ENCODE measurements around the gene STEAP1B. TPM values are rescaled to one million over a fixed set of nuclear protein-coding genes. Genes with fewer than 3 reads are reported as not detected.

STEAP1B gene
- total RNA-seq, 1 donor from 2014 or later = 9.5 TPM

- no peaks in the 10 kb centered on the region for H3K36me3 Mint-ChIP-seq (ENCODE audit: low read depth)
These were observed 95.5 kb downstream of the STEAP1B start for GRCh38 chr7:22404421-22405023.

DNA sequence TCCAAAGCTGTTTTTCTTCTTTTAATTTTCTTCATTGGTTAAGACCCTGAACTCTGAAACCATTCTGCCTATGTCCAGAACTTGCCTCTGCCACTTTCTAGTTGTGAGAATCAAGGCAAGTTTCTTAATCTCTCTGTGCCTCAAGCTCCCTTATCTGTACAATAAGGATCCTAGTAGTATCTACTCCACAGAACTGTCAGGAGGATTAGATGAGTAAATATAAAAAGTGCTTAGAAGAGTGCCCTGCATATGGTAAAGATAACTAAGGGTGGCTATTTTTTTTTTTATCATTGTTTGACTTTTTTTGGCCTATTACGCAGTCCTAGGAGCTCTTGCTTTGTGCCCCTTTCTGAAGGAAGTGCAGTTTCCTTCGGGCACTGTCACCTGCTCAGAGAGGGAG is 96.6 kb downstream of the STEAP1B start:
- Mint-ChIP-seq H3K4me1 (no peaks in the 10 kb centered on the region), H3K27me3 (ENCODE audit: low read depth) (no peaks in the 10 kb centered on the region), H3K4me3 (no peak overlapping the region), H3K9me3 (no peaks in the 10 kb centered on the region), H3K36me3 (ENCODE audit: low read depth) (no peaks in the 10 kb centered on the region), H3K27ac (ENCODE audit: unreplicated experiment) (no peak overlapping the region)
- DNase-seq (ENCODE audit: low read depth, low spot score) = no peak
- TF ChIP-seq, protein P1, sequence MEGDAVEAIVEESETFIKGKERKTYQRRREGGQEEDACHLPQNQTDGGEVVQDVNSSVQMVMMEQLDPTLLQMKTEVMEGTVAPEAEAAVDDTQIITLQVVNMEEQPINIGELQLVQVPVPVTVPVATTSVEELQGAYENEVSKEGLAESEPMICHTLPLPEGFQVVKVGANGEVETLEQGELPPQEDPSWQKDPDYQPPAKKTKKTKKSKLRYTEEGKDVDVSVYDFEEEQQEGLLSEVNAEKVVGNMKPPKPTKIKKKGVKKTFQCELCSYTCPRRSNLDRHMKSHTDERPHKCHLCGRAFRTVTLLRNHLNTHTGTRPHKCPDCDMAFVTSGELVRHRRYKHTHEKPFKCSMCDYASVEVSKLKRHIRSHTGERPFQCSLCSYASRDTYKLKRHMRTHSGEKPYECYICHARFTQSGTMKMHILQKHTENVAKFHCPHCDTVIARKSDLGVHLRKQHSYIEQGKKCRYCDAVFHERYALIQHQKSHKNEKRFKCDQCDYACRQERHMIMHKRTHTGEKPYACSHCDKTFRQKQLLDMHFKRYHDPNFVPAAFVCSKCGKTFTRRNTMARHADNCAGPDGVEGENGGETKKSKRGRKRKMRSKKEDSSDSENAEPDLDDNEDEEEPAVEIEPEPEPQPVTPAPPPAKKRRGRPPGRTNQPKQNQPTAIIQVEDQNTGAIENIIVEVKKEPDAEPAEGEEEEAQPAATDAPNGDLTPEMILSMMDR (conservative IDR thresholded peaks at IDR 0.05) = no peak

More at GRCh38 chr7:22404421-22405023, 95.5 kb downstream of the STEAP1B start:
- Mint-ChIP-seq H3K4me1 (no peaks in the 10 kb centered on the region), H3K27me3 (ENCODE audit: low read depth) (no peaks in the 10 kb centered on the region), H3K4me3 (no peak overlapping the region), H3K9me3 (peaks cover under 1% of the 10 kb centered on the region), H3K27ac (ENCODE audit: unreplicated experiment) (no peak overlapping the region)
- TF ChIP-seq, protein P1 (conservative IDR thresholded peaks at IDR 0.05) = no peak
- no peak for DNase-seq (ENCODE audit: low read depth, low spot score)

DNA sequence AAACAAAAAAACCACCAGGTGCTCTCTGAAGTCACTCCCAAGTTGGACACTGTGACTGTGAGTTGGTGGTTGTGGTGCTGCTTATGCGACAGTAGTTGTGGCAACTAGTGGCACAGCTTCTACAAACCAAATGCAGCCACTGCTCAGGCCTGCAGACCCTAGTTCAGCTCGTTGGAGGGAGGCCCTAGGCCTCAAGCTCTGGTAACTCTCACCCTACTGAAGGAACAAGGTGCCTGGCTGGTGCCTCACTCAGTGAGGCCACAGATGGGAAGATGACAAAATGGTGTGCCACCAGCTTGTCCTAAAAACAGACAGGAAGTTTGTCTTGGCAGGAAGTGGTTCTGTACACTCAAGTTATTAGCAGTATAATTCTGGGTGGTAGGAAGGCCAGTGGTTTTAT is 97.7 kb downstream of the STEAP1B start:
- no peak overlapping the region for H3K4me3 Mint-ChIP-seq

GRCh38 chr7:22400936-22401553 is 98.9 kb downstream of the STEAP1B start:
- Mint-ChIP-seq H3K36me3 (ENCODE audit: low read depth) (no peaks in the 10 kb centered on the region), H3K9me3 (no peaks in the 10 kb centered on the region), H3K27ac (ENCODE audit: unreplicated experiment) (no peak overlapping the region)

More for the DNA sequence above, 97.7 kb downstream of the STEAP1B start:
- Mint-ChIP-seq H3K27ac (ENCODE audit: unreplicated experiment) (no peak overlapping the region), H3K27me3 (ENCODE audit: low read depth) (no peaks in the 10 kb centered on the region), H3K36me3 (ENCODE audit: low read depth) (no peaks in the 10 kb centered on the region), H3K4me1 (no peaks in the 10 kb centered on the region), H3K9me3 (no peaks in the 10 kb centered on the region)
- no peak for DNase-seq (ENCODE audit: low read depth, low spot score)
- TF ChIP-seq, protein P1 (conservative IDR thresholded peaks at IDR 0.05) = no peak

DNA sequence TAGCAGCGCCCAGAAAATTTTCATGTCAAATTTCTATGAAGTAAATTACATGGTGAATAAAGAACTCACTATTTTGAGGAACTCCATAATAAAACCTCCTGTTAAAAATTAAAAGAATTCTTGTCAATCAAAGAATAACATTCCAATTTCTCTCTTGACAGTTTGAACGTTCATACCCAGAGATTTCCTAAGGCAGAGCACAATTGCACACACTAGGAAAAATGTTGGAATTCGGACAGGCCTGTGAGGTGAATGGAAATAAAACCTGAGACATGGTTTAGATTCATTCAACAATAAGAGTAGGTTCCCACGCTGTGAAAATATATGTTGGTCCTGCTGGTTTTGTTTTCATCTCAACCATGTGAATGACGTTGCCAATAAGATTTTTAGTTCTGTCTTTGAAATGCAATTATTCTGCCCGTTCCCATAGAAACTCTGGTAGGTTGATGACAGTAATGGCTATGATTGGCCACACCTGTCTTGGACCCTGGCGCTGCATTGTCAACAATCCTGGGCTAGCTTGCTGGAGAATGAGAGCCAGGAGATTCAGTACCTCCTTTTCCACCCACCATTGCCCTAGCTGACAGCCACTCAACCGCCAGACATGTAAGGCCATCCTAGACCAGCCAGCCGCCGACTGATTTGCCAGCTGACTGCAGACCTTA is 99.7 kb downstream of the STEAP1B start:
- Mint-ChIP-seq H3K36me3 (ENCODE audit: low read depth) (no peaks in the 10 kb centered on the region), H3K27ac (ENCODE audit: unreplicated experiment) (peak overlapping the region; percentile 12), H3K4me1 (no peaks in the 10 kb centered on the region), H3K27me3 (ENCODE audit: low read depth) (no peaks in the 10 kb centered on the region), H3K9me3 (no peaks in the 10 kb centered on the region), H3K4me3 (no peak overlapping the region)
- DNase-seq (ENCODE audit: low read depth, low spot score) = no peak
- TF ChIP-seq, protein P1 (conservative IDR thresholded peaks at IDR 0.05) = no peak

More at GRCh38 chr7:22400936-22401553, 98.9 kb downstream of the STEAP1B start:
- no peak overlapping the region for H3K4me3 Mint-ChIP-seq
- TF ChIP-seq, protein P1 (conservative IDR thresholded peaks at IDR 0.05) = no peak
- no peaks in the 10 kb centered on the region for H3K4me1 Mint-ChIP-seq
- no peak for DNase-seq (ENCODE audit: low read depth, low spot score)
- no peaks in the 10 kb centered on the region for H3K27me3 Mint-ChIP-seq (ENCODE audit: low read depth)

Data from neural crest cell (in vitro differentiated cells).